IMR-90 (cell line): Measurements from ENCODE around the gene DCUN1D2. TPM values are rescaled to one million over a fixed set of nuclear protein-coding genes. Genes with fewer than 3 reads are reported as not detected.

Experiments
- ATAC-seq: fragments of 200-7000 bp; cut with Tn5 transposase; 2 replicates; pipeline ENCODE4 v1.9.1; 2020; ENCODE audit warnings: low read depth, mild to moderate bottlenecking, moderate library complexity
- BruUV-seq: library from RNA; stranded (reverse); fragments of 400-500 nt; replicated peaks from 2 replicates; lab custom pipeline; 2021; lab: Mats Ljungman, UMichigan
- CTCF ChIA-PET: fragments of 300-600 bp; formaldehyde crosslinking; extraction: SDS; loops from one replicate; lab custom pipeline; 2021; ENCODE audit warnings: antibody characterized with exemption; lab: Yijun Ruan, JAX
- POLR2A ChIA-PET: fragments of 300-600 bp; sonication (Branson Sonifier 250); formaldehyde crosslinking; loops from one replicate; lab custom pipeline; 2022; ENCODE audit warnings: antibody characterized with exemption; ENCODE audit not compliant: unreplicated experiment; lab: Charles Lee
- DNase-seq: peaks from one replicate; pipeline ENCODE4 v3.0.0; 2013
- H2AFZ ChIP-seq: replicated peaks from 2 replicates; pipeline ENCODE3; 2013; ENCODE audit warnings: low read length, mild to moderate bottlenecking; ENCODE audit not compliant: poor library complexity
- H2AK5ac ChIP-seq: 2 replicates; pipeline ENCODE4 v1.6.1; 2013; ENCODE audit warnings: low read depth, low read length, inconsistent platforms
- H2AK9ac ChIP-seq: replicated peaks from 2 replicates; pipeline ENCODE3; 2013; ENCODE audit warnings: mild to moderate bottlenecking, low read depth, low read length, moderate library complexity; ENCODE audit not compliant: poor library complexity
- H2BK120ac ChIP-seq: 2 replicates; pipeline ENCODE4 v1.6.1; 2013; ENCODE audit warnings: low read depth, low read length, inconsistent platforms
- H2BK15ac ChIP-seq: 3 replicates; pipeline ENCODE4 v1.6.1; 2013; ENCODE audit warnings: low read depth, low read length, inconsistent platforms
- H2BK20ac ChIP-seq: 2 replicates; pipeline ENCODE4 v1.6.1; 2013; ENCODE audit warnings: low read depth, mild to moderate bottlenecking, inconsistent platforms, low read length, moderate library complexity
- H2BK5ac ChIP-seq: 2 replicates; pipeline ENCODE4 v1.6.1; 2013; ENCODE audit warnings: mild to moderate bottlenecking, low read depth, low read length, inconsistent platforms; ENCODE audit not compliant: poor library complexity, severe bottlenecking
- H3K14ac ChIP-seq: replicated peaks from 2 replicates; pipeline ENCODE4 v1.6.1; 2013; ENCODE audit warnings: low read depth, low read length, inconsistent platforms
- H3K18ac ChIP-seq: 2 replicates; pipeline ENCODE4 v1.6.1; 2013; ENCODE audit warnings: low read depth, low read length, control low read depth
- H3K23ac ChIP-seq: 2 replicates; pipeline ENCODE4 v1.6.1; 2013; ENCODE audit warnings: low read depth, low read length, inconsistent platforms
- H3K27ac ChIP-seq: 2 replicates; pipeline ENCODE4 v1.5.1; 2013; ENCODE audit warnings: mild to moderate bottlenecking, control low read depth, low read length; ENCODE audit not compliant: insufficient read depth
- H3K27me3 ChIP-seq: 2 replicates; pipeline ENCODE4 v1.6.1; 2013; ENCODE audit warnings: low read length; ENCODE audit not compliant: control insufficient read depth, insufficient read depth
- H3K36me3 ChIP-seq: 2 replicates; pipeline ENCODE4 v1.6.1; 2013; ENCODE audit warnings: low read length, mixed read lengths; ENCODE audit not compliant: control insufficient read depth, insufficient read depth
- H3K4ac ChIP-seq: 2 replicates; pipeline ENCODE4 v1.6.1; 2013; ENCODE audit warnings: low read depth, low read length, inconsistent platforms
- H3K4me1 ChIP-seq: 2 replicates; pipeline ENCODE4 v1.6.1; 2013; ENCODE audit warnings: low read length, mixed read lengths; ENCODE audit not compliant: control insufficient read depth, insufficient read depth
- H3K4me2 ChIP-seq: 2 replicates; pipeline ENCODE4 v1.6.1; 2013; ENCODE audit warnings: low read depth, mild to moderate bottlenecking, control low read depth, low read length, moderate library complexity
- H3K4me3 ChIP-seq: 2 replicates; pipeline ENCODE4 v1.5.1; 2013; ENCODE audit warnings: low read depth, mild to moderate bottlenecking, control low read depth, low read length, moderate library complexity; ENCODE audit not compliant: insufficient read depth
- H3K56ac ChIP-seq: 2 replicates; pipeline ENCODE4 v1.6.1; 2013; ENCODE audit warnings: low read length, inconsistent platforms; ENCODE audit not compliant: insufficient read depth; ENCODE audit errors: extremely low read depth
- H3K79me1 ChIP-seq, 2 experiments: 2 replicates each; pipeline ENCODE4 v1.6.1; 2013; ENCODE audit warnings: low read length in 2 of 2, inconsistent platforms in 1 of 2, low read depth in 1 of 2
- H3K9ac ChIP-seq: 2 replicates; pipeline ENCODE4 v1.6.1; 2013; ENCODE audit warnings: low read depth, low read length, control low read depth
- H3K9me1 ChIP-seq: 2 replicates; pipeline ENCODE4 v1.6.1; 2013; ENCODE audit warnings: low read length, inconsistent platforms; ENCODE audit not compliant: insufficient read depth
- H3K9me3 ChIP-seq: 2 replicates; pipeline ENCODE4 v1.6.1; 2013; ENCODE audit warnings: low read length; ENCODE audit not compliant: control insufficient read depth, insufficient read depth
- H4K20me1 ChIP-seq: 2 replicates; pipeline ENCODE4 v1.6.1; 2013; ENCODE audit warnings: low read length, inconsistent platforms; ENCODE audit not compliant: insufficient read depth
- H4K5ac ChIP-seq: 2 replicates; pipeline ENCODE4 v1.6.1; 2013; ENCODE audit warnings: mild to moderate bottlenecking, low read depth, low read length, control low read depth
- H4K8ac ChIP-seq, 2 experiments: 2 replicates each; pipeline ENCODE4 v1.6.1; 2013; ENCODE audit warnings: low read depth in 2 of 2, low read length in 2 of 2, control low read depth in 1 of 2, inconsistent platforms in 1 of 2
- H4K91ac ChIP-seq: 2 replicates; pipeline ENCODE4 v1.6.1; 2013; ENCODE audit warnings: low read depth, low read length, inconsistent platforms; ENCODE audit not compliant: insufficient read depth
- NFE2L2 ChIP-seq: fragments of 150-350 bp; IDR thresholded peaks from 2 replicates; pipeline ENCODE4 v1.6.1; 2016; ENCODE audit warnings: low read depth, mild to moderate bottlenecking, low read length
- POLR2A ChIP-seq: IDR thresholded peaks from 2 replicates; pipeline ENCODE4 v1.6.1; 2012; ENCODE audit warnings: mild to moderate bottlenecking, low read depth, low read length
- WGBS, 2 experiments: methylation state at CpG; one replicate each; pipeline versions ENCODE4 v1.1.5 to v1.1.7; 2013; ENCODE audit warnings: missing lambda C conversion rate in 2 of 2; ENCODE audit not compliant: insufficient read length in 1 of 2; ENCODE audit errors: extremely low coverage in 2 of 2; 5-methylcytosine and 5-hydroxymethylcytosine counted together
- dilution Hi-C: fragments of 300-500 bp; cut with HindIII; formaldehyde crosslinking; loops from one replicate; pipeline ENCODE4 v1.14.3; 2018; ENCODE audit warnings: low sequenced_read_pairs; ENCODE audit not compliant: unreplicated experiment
- in situ Hi-C: fragments of 300-500 bp; cut with MboI; formaldehyde crosslinking; loops from 3 replicates; pipeline ENCODE4 v1.14.3; 2019; ENCODE audit warnings: low sequenced_read_pairs, inconsistent platforms, mixed read lengths
- intact Hi-C: fragments of 100-400 bp; cut with micrococcal nuclease; formaldehyde crosslinking; loops from 2 replicates; pipeline ENCODE4 v1.10.0; 2022
- polyA plus RNA-seq, 3 experiments: library from polyadenylated mRNA; depleted of rRNA; stranded (reverse); fragments of >200 nt; gene quantifications; 2 replicates each; pipeline ENCODE4 v1.2.3, GENCODE V29; 2012; ENCODE audit warnings: low replicate concordance in 1 of 3
- total RNA-seq: library from RNA; depleted of rRNA; stranded (reverse); fragments of >200 nt; gene quantifications from 2 replicates; pipeline ENCODE4 v1.2.3, GENCODE V29; 2012

DCUN1D2 gene
- total and polyA plus RNA-seq, 2 of the 4 experiments (the other 2 are of a cell fraction), result 8.1 to 11.5 TPM

GRCh38 chr13:113539176-113539575, 48.7 kb upstream of the DCUN1D2 start:
- Histone ChIP-seq H3K4ac (no peak overlapping the region), H3K9me3 (peaks cover 7% of the 10 kb centered on the region; the same call in 1 of the 2 replicates), H3K27ac (no peak overlapping the region), H2BK5ac (no peak overlapping the region), H2BK15ac (no peak overlapping the region), H2BK120ac (no peak overlapping the region), H2AFZ (no peak overlapping the region), H2AK5ac (no peak overlapping the region), H2BK20ac (no peak overlapping the region), H3K79me1 (peaks cover 25 to 59% of the 10 kb centered on the region in 2 experiments), H2AK9ac (no peak overlapping the region), H3K9ac (no peak overlapping the region), H3K4me3 (no peak overlapping the region), H3K27me3 (no peaks in the 10 kb centered on the region), H3K36me3 (peaks cover 59% of the 10 kb centered on the region), H4K20me1 (peaks cover 18% of the 10 kb centered on the region), H3K18ac (no peak overlapping the region), H4K5ac (no peak overlapping the region), H3K14ac (no peak overlapping the region), H4K8ac (no peak overlapping the region), H4K91ac (no peak overlapping the region), H3K4me2 (no peak overlapping the region), H3K23ac (no peak overlapping the region), H3K9me1 (peaks cover 8% of the 10 kb centered on the region), H3K4me1 (no peaks in the 10 kb centered on the region), H3K56ac (no peak overlapping the region)
- intact Hi-C loops, result no loop called here
- BruUV-seq, result no TSS peak
- in situ Hi-C loops, result no loop called here
- TF ChIP-seq NFE2L2 (no peak), POLR2A (no peak)
- ChIA-PET POLR2A (no interaction called here), CTCF (no interaction called here)
- DNase-seq, result no peak
- dilution Hi-C loops, result no loop called here
- WGBS, 2 experiments, result 98% methylated on average over 9 of the region's 18 CpGs; no CpG with 5 or more reads in 1 of the 2 experiments
- no peak for ATAC-seq
